GM19043 (cell line): ENCODE data around the gene CACFD1.

Source experiments
- ATAC-seq: cut with Tn5 transposase; IDR thresholded peaks from one replicate; pipeline ENCODE4 v1.9.1; 2021; ENCODE audit warnings: low read depth; ENCODE audit not compliant: unreplicated experiment

CACFD1 gene

DNA sequence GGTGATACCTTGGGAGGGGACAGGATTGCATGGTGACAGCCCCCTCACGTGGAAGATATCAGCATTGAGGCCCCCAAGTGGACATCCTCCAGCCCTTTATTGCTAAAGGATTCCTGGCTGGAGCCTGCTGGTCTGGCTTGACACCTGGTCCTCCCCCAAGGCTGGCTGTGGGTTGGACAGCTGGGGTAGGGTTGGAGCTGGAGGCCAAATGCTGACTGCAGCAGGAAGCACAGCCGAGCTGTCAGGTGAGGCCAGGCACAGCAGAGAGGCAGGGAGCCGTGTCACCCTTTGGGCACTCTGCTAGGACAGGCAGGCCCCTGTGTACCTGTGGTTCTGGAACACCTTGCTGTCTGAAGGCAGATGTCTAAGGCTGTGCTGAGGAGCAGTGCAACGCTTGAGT, 2.2 kb downstream of the CACFD1 start:
- no peak for ATAC-seq

DNA sequence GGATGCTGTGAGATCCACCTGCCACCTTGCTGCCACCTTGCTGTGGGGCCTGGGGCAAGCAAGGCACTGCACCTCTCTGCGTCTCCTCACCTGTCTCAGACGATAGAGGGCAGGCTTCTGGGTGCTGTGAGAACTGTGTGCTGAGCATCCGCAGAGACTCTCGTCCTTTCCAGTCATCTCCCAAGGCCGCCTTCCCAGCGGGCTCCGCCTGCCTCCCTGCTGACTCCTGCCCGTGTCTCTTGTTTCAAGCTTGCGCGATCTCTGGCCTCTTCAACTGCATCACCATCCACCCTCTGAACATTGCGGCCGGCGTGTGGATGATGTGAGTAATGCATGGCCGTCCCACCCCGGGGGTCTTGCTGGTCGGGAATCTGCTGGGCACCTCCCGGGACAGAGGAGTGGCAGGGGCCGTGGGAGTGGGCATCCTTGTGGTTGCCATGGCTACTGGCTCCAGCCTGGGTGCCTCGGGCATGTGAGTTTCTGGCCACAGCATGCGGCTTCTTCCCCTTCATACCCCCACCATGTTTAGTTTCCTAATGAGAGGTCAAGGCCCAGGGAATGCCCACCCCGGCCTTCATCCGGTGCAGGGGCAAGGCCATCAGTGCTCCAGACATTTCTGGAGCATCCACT, 3.6 kb downstream of the CACFD1 start:
- no peak for ATAC-seq

DNA sequence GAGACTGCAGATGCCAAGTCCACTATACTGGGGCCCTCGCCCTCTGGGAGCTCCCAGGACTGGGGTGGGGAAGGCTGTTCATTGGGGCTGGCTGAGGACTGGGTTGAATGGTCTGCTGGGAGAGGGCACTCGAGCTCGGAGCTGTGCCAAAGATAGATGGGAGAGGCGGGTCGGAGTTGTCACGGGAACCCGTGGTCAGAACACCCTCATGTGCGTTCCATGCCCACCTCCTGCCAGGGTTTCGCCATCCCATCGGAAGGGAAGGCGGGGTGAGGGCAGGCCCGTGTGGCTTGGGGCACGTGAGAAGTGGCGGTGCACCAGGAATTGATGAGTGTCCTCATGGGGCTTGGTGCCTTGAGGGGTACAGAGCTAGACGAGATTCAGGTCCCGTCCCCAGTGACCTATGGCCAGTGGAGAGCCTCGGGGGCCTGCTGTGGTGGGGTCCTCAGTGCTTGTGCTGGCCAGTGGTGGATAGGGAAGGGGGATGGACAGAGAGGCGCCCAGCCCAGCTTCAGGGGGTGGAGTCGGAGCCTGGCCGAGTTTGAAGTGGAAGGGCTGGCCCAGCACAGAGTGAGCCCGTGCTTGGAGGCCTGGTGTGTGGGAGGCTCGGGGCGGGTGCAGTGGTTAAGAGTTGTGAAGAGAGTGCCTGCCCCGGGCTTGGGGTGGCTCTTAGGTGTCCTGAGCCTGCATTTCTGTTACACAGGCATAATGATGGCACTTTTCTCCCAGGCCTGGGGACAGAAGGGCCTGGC, 4.3 kb downstream of the CACFD1 start:
- ATAC-seq, result no peak

DNA sequence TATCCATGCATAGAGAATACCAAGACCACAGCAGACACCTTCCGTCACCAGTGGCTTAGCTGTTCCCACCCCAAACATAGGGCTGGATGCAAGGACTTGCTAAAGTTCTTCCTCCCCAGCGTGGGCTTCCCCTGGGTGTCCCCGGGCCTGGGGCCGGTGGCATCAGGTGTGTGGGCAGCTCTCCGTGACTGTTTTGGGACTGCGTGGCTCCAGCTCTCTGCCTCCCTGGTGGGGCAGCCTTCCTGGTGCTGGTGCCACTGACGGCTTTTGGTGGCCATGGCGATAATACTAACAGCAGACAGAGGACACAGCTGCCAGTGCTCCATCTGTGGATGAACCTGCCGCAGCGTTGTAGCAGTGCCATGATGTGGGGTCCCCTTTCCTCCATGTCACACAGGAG, 4.9 kb downstream of the CACFD1 start:
- ATAC-seq, result no peak

DNA sequence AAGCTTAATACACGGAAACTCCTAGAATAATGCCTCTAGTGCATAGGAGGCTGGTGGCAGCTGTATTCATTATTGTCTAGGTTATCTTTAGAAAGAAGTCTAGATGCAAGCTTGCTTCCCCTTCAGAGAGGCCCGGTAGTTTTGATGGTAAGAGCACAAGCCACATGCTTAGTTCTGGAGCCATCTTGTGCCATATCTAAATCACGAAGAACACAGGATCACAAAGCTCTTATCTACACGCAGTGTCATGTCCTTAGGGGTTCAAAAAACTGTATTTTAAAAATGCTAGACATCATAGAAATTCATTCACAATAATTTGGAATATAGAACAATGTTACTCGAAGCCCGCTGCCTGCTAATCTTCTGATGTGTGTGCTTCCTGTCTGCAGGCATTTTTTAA, 6.2 kb downstream of the CACFD1 start:
- no peak for ATAC-seq

DNA sequence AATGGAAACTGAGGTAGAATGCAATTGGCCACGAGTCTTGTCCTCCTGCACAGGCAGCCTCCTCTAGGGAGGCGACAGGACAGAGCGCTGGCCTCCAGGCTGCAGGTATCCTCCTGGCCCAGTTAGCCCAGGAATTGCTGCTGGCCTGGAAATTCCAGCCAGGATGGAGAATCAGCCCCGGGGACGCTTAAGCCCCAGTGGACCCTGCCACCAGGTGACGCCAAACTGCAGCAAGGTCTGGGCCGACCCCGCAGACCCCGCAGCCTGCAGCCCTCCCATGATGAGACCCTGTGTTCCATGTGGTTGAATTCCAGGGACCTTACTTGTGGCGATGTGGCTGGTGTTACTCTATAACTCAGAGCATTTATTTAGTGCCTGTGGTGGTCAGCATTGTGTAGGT, 7.3 kb downstream of the CACFD1 start:
- ATAC-seq, result no peak

DNA sequence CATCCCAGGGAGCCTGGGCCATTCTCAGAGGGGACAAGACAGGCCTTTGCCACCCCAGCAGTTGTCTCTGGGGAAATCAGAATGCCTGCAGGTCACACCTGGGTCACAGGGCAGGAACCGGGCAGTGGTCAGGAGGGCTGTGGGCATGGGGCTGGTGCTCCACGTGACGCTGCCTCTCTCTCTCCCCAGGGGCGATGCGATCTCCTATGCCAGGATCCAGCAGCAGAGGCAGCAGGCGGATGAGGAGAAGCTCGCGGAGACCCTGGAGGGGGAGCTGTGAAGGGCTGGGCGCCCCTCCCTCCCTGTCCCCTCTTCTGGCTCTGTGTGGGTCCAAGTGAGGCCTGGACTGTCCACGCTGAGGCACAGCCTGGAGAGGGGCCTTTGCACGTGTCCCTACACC, 8.6 kb downstream of the CACFD1 start:
- ATAC-seq, result no peak

DNA sequence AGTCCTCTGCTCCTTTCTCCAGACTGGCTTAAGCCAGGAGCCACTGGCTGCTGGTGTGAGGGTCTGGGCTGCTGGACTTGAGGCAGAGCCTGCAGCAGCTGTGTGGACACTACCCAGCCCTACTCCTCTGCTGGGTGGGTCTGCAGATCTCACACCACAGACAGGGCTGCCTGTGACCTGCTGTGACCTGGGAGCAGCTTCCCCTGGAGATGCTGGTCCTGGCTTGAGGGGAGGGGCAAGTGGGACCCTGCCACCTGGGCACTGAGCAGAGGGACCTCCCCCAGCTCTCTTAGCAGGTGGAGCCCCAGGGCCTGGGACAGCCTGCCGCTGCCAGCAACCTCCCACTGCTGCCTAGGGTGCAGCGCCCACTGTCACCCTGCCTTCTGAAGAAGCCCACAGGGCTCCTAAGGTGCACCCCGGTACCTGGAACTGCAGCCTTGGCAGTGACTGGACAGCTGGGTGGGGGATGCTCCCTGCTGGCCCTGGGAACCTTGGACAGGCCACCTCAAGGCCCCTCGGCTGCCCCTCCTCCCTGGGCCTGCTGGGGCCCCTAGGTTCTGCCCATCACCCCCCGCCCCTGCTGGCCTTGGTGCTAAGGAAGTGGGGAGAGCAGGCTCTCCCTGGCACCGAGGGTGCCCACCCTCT, 9.1 kb downstream of the CACFD1 start:
- ATAC-seq, result no peak

DNA sequence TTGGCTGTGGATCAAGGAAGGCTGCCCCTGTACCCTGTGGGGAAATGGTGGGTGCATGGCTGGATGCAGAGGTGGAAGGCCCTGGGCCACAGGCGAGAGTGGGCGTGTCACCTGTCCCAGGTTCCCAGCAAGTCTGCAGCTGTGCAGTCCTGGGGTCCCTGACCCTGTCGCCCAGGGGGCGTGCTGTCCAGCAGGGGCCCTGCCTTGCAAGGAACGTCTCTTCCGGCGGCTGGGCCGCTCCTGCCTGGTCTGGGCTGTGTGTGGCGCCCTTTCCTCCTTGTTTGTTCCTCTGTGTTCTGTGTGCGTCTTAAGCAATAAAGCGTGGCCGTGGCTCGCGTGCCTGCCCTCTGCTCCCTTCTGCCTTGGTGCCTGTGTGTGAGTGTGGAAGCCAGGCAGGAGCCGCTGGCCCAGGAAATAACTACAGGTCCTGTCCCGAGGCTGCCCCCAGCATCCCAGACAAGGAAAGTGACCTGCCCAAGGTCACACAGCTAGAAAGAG, 10.7 kb downstream of the CACFD1 start:
- no peak for ATAC-seq

DNA sequence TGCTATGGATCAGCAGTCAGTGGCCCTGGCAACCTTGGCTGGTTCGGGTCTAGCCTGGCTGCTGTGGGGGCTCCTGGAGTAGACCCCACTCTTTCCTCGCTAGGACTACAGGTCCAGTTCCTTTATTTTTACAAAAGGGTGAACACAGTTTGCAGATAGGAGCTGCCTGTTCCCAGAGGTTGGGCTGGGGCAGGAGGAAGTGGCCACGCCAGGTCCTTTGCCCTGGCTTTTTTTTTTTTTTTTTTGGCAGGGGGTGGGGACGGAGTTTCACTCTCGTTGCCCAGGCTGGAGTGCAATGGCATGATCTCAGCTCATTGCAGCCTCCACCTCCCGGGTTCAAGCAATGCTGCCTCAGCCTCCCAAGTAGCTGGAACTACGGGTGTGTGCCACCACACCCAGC, 11.2 kb downstream of the CACFD1 start:
- ATAC-seq, result no peak

DNA sequence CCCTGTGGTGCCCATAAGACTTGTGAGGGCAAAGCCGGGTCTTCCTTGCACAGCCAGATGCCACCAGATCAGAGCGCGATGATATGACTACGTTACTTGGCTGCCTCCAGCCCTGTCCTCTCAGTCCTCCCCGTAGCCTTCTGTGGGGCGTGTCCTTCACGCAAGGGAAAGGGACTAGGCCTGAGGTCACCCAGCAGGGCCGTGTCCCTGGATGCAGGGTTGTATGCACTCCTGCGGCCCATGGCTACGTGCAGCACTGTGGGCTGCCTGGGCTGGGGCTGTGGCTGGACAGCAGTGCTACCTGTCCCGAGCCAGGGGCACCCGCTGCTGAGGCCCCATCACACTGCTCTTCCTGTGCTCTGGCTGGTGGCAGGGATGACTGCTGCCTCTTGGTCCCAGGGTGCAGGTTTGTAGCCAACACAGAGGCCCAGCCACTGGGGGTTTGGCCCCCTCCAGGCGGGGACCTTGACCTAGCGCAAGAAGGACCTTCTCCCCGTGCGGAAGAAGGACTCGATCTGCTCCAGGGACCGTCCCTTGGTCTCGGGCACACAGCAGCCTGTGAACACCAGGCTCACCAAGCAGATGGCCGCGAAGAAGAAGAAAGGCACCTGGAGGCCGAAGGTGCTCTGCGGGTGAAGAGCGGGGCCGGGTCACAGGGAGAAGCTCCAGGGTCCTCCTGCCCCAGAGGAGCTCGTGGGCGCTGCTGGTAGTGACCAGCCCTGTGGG, 11.9 kb downstream of the CACFD1 start:
- ATAC-seq, result no peak

DNA sequence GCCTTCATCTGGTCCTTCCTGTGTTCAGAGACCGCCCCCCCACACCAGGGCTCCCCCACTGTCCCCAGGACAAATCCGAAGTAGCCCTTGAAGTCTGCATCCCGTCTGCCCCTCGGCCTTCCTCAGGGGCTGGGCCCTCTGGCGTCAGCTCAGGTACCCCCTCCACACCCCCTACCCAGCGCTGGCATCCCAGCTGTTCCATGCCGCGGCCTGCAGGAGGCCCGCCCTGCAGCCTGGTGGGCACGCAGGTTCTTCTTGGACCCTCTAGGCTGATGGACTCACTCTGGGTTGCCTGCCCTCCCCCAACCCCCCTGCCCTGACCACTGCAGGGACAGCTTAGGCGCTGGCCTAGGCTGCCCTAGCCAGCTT, 12.5 kb downstream of the CACFD1 start:
- ATAC-seq, result no peak

DNA sequence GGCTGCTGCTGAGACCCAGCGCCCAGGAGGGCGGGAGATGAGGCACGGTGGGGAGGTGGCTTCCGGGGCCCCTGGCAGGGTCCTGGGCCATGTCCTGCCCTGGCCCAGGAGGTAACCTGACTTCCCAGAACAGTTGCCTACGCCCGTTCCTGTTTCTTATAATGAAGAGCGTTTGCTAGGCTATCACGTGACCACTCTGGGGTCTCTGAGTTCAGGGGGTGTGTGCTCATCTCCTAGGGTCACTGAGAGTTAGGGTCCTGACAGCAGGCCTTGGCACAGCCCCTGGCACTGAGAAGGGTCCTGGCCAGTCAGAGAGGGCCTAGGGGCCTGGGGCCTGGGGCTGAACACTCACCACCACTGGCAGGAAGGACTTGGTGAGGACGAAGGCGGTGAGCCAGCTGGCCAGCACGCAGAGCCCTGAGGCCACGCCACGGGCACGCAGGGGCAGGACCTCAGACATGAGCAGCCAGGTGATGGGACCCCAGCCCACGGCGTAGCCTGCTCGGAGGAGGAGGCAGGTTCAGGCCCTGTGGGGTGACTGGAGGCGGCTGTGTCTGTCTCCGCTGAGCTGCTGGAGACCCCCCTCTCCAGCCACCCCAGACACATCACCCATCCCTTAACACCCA, 13.1 kb downstream of the CACFD1 start:
- no peak for ATAC-seq

DNA sequence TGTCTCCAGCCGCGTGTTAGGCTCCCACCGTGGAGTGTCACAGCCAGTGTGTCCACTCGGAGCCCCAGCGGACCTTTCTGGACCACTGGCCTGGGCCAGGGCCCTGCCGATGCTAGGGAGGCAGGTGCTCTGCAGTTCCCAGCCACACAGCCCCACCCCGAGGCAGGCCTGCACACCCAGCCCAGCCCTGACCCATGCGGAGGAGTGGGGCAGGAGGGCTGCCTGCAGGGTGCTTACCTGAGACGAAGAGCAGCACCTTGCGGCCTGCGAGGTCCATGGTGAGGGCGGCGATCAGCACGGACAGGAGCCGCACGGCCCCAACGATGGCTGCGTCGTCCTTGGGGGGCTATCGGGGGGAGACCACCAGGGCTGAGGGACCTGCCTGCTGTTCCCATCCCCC, 14.0 kb downstream of the CACFD1 start:
- ATAC-seq, result no peak

DNA sequence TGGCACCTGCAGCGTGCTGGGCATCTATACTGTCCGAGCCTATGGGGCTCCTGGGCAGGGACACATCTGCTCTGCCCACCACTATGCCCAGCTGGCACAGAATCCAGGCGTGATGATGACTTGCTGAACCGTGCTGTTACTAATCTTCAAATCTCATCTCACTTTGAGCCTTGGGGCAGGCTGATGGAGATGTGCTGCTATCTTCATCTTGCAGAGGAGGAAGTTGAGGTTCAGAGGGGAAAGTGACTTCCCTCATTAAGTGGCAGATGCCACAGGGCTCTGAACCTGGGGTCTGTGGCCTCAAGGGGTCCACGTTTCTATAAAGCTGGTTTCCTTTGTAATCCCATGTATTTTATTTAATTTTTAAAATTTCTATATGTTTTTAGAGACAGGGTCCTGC, 14.4 kb downstream of the CACFD1 start:
- no peak for ATAC-seq

DNA sequence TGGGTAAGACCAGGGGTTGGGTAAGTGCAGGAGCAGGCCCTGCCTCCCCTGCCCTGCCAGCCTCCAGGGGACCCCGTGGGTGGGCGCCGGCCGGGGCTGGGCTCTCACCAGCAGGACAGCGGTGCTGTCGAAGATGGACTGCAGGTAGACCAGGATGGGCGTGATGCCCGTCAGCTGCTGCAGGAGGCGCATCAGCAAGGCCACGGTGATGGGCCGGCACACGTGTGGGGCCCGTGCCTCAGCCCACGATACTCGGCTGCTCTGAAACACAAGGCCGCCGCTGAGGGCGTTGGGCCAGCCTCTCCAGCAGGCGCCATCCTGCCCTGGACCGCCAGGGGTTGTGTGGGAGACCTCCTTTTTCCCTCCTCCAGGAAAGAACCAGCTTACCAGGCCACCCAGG, 15.1 kb downstream of the CACFD1 start:
- no peak for ATAC-seq

DNA sequence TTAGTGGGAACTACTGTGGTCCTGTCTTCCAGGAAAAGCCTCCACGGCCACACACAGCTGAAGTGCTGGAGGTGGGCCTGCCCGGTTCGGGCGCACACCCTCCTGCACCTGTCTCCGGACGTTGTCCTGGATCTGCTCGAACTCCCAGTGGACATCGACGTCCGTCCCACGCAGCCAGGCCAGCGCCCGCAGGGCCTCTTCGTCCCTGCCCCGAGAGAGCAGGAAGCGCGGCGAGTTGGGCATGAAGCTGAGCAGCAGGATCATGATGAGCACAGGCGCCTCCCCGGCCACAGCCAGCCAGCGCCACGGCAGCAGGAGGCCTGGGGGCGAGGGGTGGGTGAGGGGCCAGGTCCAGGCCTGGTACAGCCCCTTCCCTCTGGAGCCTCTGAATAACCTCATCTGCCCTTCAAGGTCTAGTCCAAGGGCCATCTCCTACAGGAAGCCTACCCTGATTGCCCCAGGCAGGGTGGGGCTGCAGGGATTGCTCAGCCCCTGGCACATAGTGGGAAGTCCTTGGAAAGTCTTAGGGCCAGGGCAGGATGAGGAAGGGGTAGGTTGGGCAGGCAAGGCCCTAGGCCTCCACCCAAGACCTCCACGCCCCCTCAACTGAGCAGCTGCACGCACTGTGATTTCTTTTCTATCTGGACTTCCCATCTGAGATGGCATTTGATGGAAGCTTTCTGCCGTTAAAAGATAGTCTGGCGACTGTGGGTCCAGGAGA, 15.7 kb downstream of the CACFD1 start:
- ATAC-seq, result no peak

DNA sequence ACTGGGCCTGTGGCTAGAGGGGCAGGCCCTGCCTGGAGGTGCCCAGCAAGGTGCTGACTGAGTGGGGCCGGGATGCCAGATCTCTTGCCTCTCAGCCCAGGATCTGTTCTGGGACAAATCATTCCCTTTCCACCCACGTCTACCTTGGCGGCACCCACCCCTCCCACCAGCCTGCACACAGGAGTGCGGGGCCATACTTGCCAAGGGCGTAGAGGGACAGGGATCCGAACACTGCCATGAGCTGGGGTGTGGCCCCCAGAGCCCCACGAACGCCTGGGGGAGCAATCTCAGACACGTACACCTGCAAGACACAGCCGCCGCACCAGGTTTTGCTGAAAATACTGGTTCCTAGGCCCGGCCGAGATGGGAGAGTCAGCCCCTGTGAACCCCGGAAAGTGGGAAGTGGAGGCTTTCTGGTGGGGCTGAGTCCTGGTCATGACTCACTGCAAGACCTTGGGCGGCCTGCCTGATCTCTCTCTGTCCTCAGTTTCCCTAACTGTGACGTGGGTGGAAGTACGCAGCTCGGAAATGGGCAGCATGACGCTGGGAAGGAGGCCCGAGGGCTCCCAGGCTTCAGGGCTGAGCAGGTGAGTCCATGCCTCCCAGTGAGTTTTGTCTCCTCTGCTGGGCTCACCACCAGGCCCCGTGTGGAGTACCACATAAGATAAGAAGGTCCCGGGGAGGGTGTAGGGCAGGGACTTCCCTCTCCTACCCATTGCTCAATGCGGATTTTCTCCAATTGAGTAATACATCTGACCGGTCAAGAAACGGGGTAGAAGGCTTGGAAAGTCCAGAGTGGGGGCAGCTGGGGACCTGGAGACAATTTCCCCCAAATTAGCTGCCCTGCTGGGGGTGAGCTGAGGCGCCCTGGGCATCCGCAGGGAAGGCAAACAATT, 16.5 kb downstream of the CACFD1 start:
- no peak for ATAC-seq

DNA sequence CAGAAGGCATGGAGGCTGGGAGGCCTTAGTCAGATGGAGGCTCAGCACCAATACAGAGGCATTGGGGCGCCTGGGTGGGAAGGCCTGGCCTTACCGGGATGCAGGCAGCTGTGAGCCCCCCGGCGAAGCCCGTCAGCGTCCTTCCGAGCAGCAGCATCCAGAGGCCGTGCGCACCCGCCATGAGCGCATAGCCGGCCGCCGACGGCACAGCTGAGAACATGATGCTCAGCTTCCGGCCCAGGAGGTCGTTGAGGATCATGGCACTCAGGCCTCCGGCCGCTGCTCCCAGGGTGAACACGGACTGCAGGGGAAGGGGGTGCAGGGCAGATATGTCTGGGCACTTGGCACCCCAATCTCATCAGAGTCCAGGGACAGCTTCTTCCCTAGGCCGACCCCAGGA, 17.2 kb downstream of the CACFD1 start:
- no peak for ATAC-seq
